ENCODE data around the gene RPL26. TPM values are rescaled to one million over a fixed set of nuclear protein-coding genes. Genes with fewer than 3 reads are reported as not detected.
A peak's percentile ranks its signal among the peaks of the same experiment; 100 is the strongest.

The RPL26 gene
- total RNA-seq, 1 donor from 2014 or later: 4,627 TPM

- no peak overlapping the region for H3K4me3 ChIP-seq (ENCODE audit: low read depth, low read length)
- DNase-seq (ENCODE audit: low read depth): no peak
- TF ChIP-seq CTCF (conservative IDR thresholded peaks at IDR 0.05; ENCODE audit: low read depth, low read length): peak; percentile 87
These were observed 27.2 kb upstream of the RPL26 start for GRCh38 chr17:8409966-8410882.

GRCh38 chr17:8408371-8408770, 25.4 kb upstream of the RPL26 start:
- no peak overlapping the region for H3K4me3 ChIP-seq (ENCODE audit: low read depth, low read length)
- no peak for TF ChIP-seq CTCF (conservative IDR thresholded peaks at IDR 0.05; ENCODE audit: low read depth, low read length)
- no peak for DNase-seq (ENCODE audit: low read depth)

GRCh38 chr17:8406174-8406573, 23.2 kb upstream of the RPL26 start:
- TF ChIP-seq CTCF (conservative IDR thresholded peaks at IDR 0.05; ENCODE audit: low read depth, low read length): no peak
- no peak overlapping the region for H3K4me3 ChIP-seq (ENCODE audit: low read depth, low read length)
- DNase-seq (ENCODE audit: low read depth): no peak

GRCh38 chr17:8405499-8406016, 22.6 kb upstream of the RPL26 start:
- no peak for DNase-seq (ENCODE audit: low read depth)
- no peak for TF ChIP-seq CTCF (conservative IDR thresholded peaks at IDR 0.05; ENCODE audit: low read depth, low read length)
- no peak overlapping the region for H3K4me3 ChIP-seq (ENCODE audit: low read depth, low read length)

- no peak overlapping the region for H3K4me3 ChIP-seq (ENCODE audit: low read depth, low read length)
- TF ChIP-seq CTCF (conservative IDR thresholded peaks at IDR 0.05; ENCODE audit: low read depth, low read length): no peak
- DNase-seq (ENCODE audit: low read depth): no peak
These were observed 20.0 kb upstream of the RPL26 start for GRCh38 chr17:8402921-8403536.

GRCh38 chr17:8401107-8401506, 18.1 kb upstream of the RPL26 start:
- TF ChIP-seq CTCF (conservative IDR thresholded peaks at IDR 0.05; ENCODE audit: low read depth, low read length): no peak
- no peak overlapping the region for H3K4me3 ChIP-seq (ENCODE audit: low read depth, low read length)
- DNase-seq (ENCODE audit: low read depth): no peak

Data from epithelial cell of proximal tubule (primary cell).